Smooth muscle cell (in vitro differentiated cells): Measurements from ENCODE around the gene PSIP1. TPM values are rescaled to one million over a fixed set of nuclear protein-coding genes. Genes with fewer than 3 reads are reported as not detected.

ENCODE experiments used
- DNase-seq: peaks from one replicate; lab custom pipeline; 2025; ENCODE audit not compliant: unreplicated experiment; lab: John Stamatoyannopoulos, UW
- H2AFZ ChIP-seq: fragments of 200-600 bp; sonication (generic); 2 replicates; pipeline ENCODE4 v1.6.0; 2016; ENCODE audit warnings: antibody characterized with exemption, low read depth, mild to moderate bottlenecking
- H3F3A ChIP-seq: fragments of 200-600 bp; sonication (generic); 2 replicates; pipeline ENCODE4 v1.6.0; 2017; ENCODE audit warnings: antibody characterized with exemption, low read depth
- H3K27ac ChIP-seq: fragments of 200-600 bp; sonication (generic); 2 replicates; pipeline ENCODE4 v1.5.1; 2016; ENCODE audit warnings: low read depth, mild to moderate bottlenecking
- H3K27me3 ChIP-seq: fragments of 200-600 bp; sonication (generic); 2 replicates; pipeline ENCODE4 v1.6.1; 2016; ENCODE audit warnings: low read depth, mild to moderate bottlenecking
- H3K36me3 ChIP-seq: fragments of 200-600 bp; sonication (generic); 2 replicates; pipeline ENCODE4 v1.5.1; 2016; ENCODE audit warnings: low read depth
- H3K4me1 ChIP-seq: fragments of 200-600 bp; sonication (generic); 2 replicates; pipeline ENCODE4 v1.5.1; 2016; ENCODE audit warnings: low read depth
- H3K4me2 ChIP-seq: fragments of 200-600 bp; sonication (generic); 2 replicates; pipeline ENCODE4 v1.6.0; 2016; ENCODE audit warnings: mild to moderate bottlenecking
- H3K4me3 ChIP-seq: fragments of 200-600 bp; sonication (generic); 2 replicates; pipeline ENCODE4 v1.5.1; 2016; ENCODE audit warnings: mild to moderate bottlenecking
- H3K79me2 ChIP-seq: fragments of 200-600 bp; sonication (generic); 2 replicates; pipeline ENCODE4 v1.6.0; 2016; ENCODE audit warnings: low read depth, mild to moderate bottlenecking
- H3K9ac ChIP-seq: fragments of 200-600 bp; sonication (generic); 2 replicates; pipeline ENCODE4 v1.6.0; 2016; ENCODE audit warnings: low read depth
- H3K9me3 ChIP-seq: fragments of 200-600 bp; sonication (generic); replicated peaks from 2 replicates; pipeline ENCODE4 v1.5.1; 2016; ENCODE audit warnings: low read depth
- H4K20me1 ChIP-seq: fragments of 200-600 bp; sonication (generic); 2 replicates; pipeline ENCODE4 v1.6.0; 2016; ENCODE audit warnings: low read depth
- CTCF ChIP-seq: fragments of 200-600 bp; sonication (generic); IDR thresholded peaks from 2 replicates; pipeline ENCODE4 v1.5.1; 2017; ENCODE audit warnings: borderline replicate concordance, mild to moderate bottlenecking, antibody characterized with exemption; ENCODE audit not compliant: insufficient read depth, poor library complexity, severe bottlenecking
- WGBS: methylation state at CpG from one replicate; pipeline ENCODE4 v1.1.7; 2016; ENCODE audit warnings: low lambda C conversion rate; 5-methylcytosine and 5-hydroxymethylcytosine counted together
- polyA plus RNA-seq: library from polyadenylated mRNA; unstranded; fragments of >200 nt; fragmentation: Nextera tagmentation; extraction: Ambion mirVana; gene quantifications from 2 replicates; pipeline ENCODE4 v1.2.1, GENCODE V29; 2016
- total RNA-seq: library from RNA; depleted of rRNA; stranded (reverse); fragments of >200 nt; gene quantifications from 2 replicates; pipeline ENCODE4 v1.2.3, GENCODE V29; 2014

Gene PSIP1
- total and polyA plus RNA-seq, 2 experiments from 2014 or later = 25.1 to 31.9 TPM

- no peak overlapping the region for H3K27ac ChIP-seq
- peaks cover 14% of the 10 kb centered on the region for H3K4me1 ChIP-seq
- H2AFZ ChIP-seq = no peak overlapping the region
- H3K9ac ChIP-seq = no peak overlapping the region
- no peaks in the 10 kb centered on the region for H3F3A ChIP-seq
- H3K36me3 ChIP-seq = peaks cover 3% of the 10 kb centered on the region
- peaks cover 26% of the 10 kb centered on the region for H4K20me1 ChIP-seq
- H3K79me2 ChIP-seq = peaks cover 39% of the 10 kb centered on the region
- no peak overlapping the region for H3K4me2 ChIP-seq
- no peak overlapping the region for H3K4me3 ChIP-seq
- no peak for TF ChIP-seq CTCF
- WGBS = 90% methylated on average over 6 of the region's 6 CpGs
- DNase-seq = no peak
- H3K27me3 ChIP-seq = no peaks in the 10 kb centered on the region
- H3K9me3 ChIP-seq = no peaks in the 10 kb centered on the region
Observed at GRCh38 chr9:15421532-15421931, 89.2 kb downstream of the PSIP1 start.

- H3K9me3 ChIP-seq = no peaks in the 10 kb centered on the region
- H2AFZ ChIP-seq = no peak overlapping the region
- H3K4me1 ChIP-seq = peaks cover 14% of the 10 kb centered on the region
- H3K27ac ChIP-seq = no peak overlapping the region
- H3K4me3 ChIP-seq = no peak overlapping the region
- no peak overlapping the region for H3K9ac ChIP-seq
- peaks cover 20% of the 10 kb centered on the region for H4K20me1 ChIP-seq
- H3K27me3 ChIP-seq = no peaks in the 10 kb centered on the region
- TF ChIP-seq CTCF = no peak
- no peak overlapping the region for H3K4me2 ChIP-seq
- H3F3A ChIP-seq = no peaks in the 10 kb centered on the region
- peaks cover 31% of the 10 kb centered on the region for H3K79me2 ChIP-seq
- H3K36me3 ChIP-seq = no peaks in the 10 kb centered on the region
- DNase-seq = no peak
- WGBS = 57% methylated on average over 5 of the region's 5 CpGs
Observed at GRCh38 chr9:15420796-15421195, 90.0 kb downstream of the PSIP1 start.

- H3K79me2 ChIP-seq = no peaks in the 10 kb centered on the region
- no peaks in the 10 kb centered on the region for H3F3A ChIP-seq
- H3K36me3 ChIP-seq = no peaks in the 10 kb centered on the region
- peaks cover 3% of the 10 kb centered on the region for H3K4me1 ChIP-seq
- no peak overlapping the region for H3K4me3 ChIP-seq
- H2AFZ ChIP-seq = no peak overlapping the region
- H4K20me1 ChIP-seq = no peaks in the 10 kb centered on the region
- no peaks in the 10 kb centered on the region for H3K9me3 ChIP-seq
- no peak overlapping the region for H3K9ac ChIP-seq
- no peak for TF ChIP-seq CTCF
- H3K27me3 ChIP-seq = no peaks in the 10 kb centered on the region
- DNase-seq = no peak
- H3K27ac ChIP-seq = no peak overlapping the region
- H3K4me2 ChIP-seq = no peak overlapping the region
- 71% methylated on average over 6 of the region's 6 CpGs for WGBS
Observed at GRCh38 chr9:15417626-15418025, 93.1 kb downstream of the PSIP1 start.

- no peaks in the 10 kb centered on the region for H3K36me3 ChIP-seq
- no peak overlapping the region for H3K4me3 ChIP-seq
- H3K27me3 ChIP-seq = no peaks in the 10 kb centered on the region
- no peaks in the 10 kb centered on the region for H3K9me3 ChIP-seq
- H3F3A ChIP-seq = no peaks in the 10 kb centered on the region
- DNase-seq = no peak
- H4K20me1 ChIP-seq = no peaks in the 10 kb centered on the region
- H3K79me2 ChIP-seq = no peaks in the 10 kb centered on the region
- H3K4me2 ChIP-seq = no peak overlapping the region
- no peaks in the 10 kb centered on the region for H3K4me1 ChIP-seq
- peak; percentile 38 for TF ChIP-seq CTCF
- WGBS = 58% methylated on average over 2 of the region's 2 CpGs
- H2AFZ ChIP-seq = no peak overlapping the region
- no peak overlapping the region for H3K9ac ChIP-seq
- no peak overlapping the region for H3K27ac ChIP-seq
Observed at GRCh38 chr9:15416880-15417279, 93.9 kb downstream of the PSIP1 start.
